IPS DF 4.7 (cell line): ENCODE measurements around the gene SCAF8.

Experiments
- DNase-seq: peaks from one replicate; pipeline ENCODE4 v3.0.0-alpha.2; 2013; ENCODE audit warnings: low spot score; ENCODE audit errors: extremely low read depth

The SCAF8 gene

GRCh38 chr6:154839546-154839945 is 106.3 kb downstream of the SCAF8 start:
- no peak for DNase-seq

GRCh38 chr6:154840363-154840762 is 107.1 kb downstream of the SCAF8 start:
- DNase-seq, result no peak

GRCh38 chr6:154841109-154841508 is 107.9 kb downstream of the SCAF8 start:
- no peak for DNase-seq

- no peak for DNase-seq
These were observed 109.6 kb downstream of the SCAF8 start for GRCh38 chr6:154842833-154843232.

- DNase-seq, result no peak
These were observed 114.1 kb downstream of the SCAF8 start for GRCh38 chr6:154847318-154847717.

- DNase-seq, result no peak
These were observed 115.4 kb downstream of the SCAF8 start for GRCh38 chr6:154848580-154848979.

- no peak for DNase-seq
These were observed 116.3 kb downstream of the SCAF8 start for GRCh38 chr6:154849475-154849874.

- DNase-seq, result no peak
These were observed 119.5 kb downstream of the SCAF8 start for GRCh38 chr6:154852687-154853086.

- DNase-seq, result no peak
These were observed 124.3 kb downstream of the SCAF8 start for GRCh38 chr6:154857529-154857928.

GRCh38 chr6:154861825-154862224 is 128.6 kb downstream of the SCAF8 start:
- no peak for DNase-seq

GRCh38 chr6:154862536-154862935 is 129.3 kb downstream of the SCAF8 start:
- DNase-seq, result no peak

- no peak for DNase-seq
These were observed 130.8 kb downstream of the SCAF8 start for GRCh38 chr6:154864066-154864430.

GRCh38 chr6:154865291-154865690 is 132.1 kb downstream of the SCAF8 start:
- DNase-seq, result no peak

GRCh38 chr6:154868143-154868594 is 135.0 kb downstream of the SCAF8 start:
- no peak for DNase-seq

GRCh38 chr6:154872542-154873114 is 139.4 kb downstream of the SCAF8 start:
- DNase-seq, result no peak

GRCh38 chr6:154873546-154873945 is 140.3 kb downstream of the SCAF8 start:
- no peak for DNase-seq

GRCh38 chr6:154874773-154875592 is 141.8 kb downstream of the SCAF8 start:
- DNase-seq, result no peak

GRCh38 chr6:154876486-154877280 is 143.5 kb downstream of the SCAF8 start:
- DNase-seq, result no peak

- no peak for DNase-seq
These were observed 145.8 kb downstream of the SCAF8 start for GRCh38 chr6:154878871-154879491.

GRCh38 chr6:154882107-154882506 is 148.9 kb downstream of the SCAF8 start:
- no peak for DNase-seq
